ENCODE results near the gene RIPPLY2.
A peak's percentile ranks its signal among the peaks of the same experiment; 100 is the strongest.
"Not testable (repeated sequence)": the region's sequence is repeated elsewhere in the genome, so short reads cannot be mapped to it uniquely, and the experiment has no call there.

The RIPPLY2 gene

GRCh38 chr6:83860359-83860755 lies 7.2 kb downstream of the RIPPLY2 start:
- DNase-seq (ENCODE audit: low spot score): no peak

DNA sequence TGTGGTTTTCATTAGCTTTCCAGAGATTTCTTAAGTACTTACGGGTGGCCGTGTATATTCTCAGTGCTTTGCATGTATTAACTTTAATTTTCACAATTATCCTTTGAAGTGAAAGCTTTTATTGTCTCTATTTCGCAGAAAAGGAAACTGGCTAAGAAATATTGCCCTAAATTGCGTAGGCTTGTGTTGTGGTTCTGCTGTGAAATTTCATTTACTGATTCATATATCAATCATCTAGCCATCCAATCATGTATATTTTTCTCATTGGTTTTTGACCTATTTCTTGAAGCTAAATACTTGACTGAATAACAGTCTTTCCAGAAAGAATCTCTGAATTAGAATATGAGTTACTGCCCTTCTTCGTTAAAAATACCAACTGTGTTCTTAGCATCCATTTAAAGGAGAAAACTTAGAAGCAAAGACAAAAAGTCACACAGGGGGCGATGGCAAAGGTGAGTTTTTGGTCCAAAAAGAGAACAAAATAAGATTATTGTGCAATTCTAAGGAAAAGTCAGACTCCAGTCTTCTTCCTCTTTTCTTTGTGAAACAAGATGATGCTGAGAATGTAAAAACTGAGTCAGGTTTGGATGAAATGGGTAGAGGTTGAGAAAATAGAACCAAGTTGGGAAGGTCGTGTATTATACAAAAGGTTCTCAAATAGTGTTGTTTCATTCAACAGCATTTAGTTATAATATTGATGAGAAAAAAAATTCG lies 7.8 kb downstream of the RIPPLY2 start:
- no peak for DNase-seq (ENCODE audit: low spot score)

- no peak for DNase-seq (ENCODE audit: low spot score)
These were observed 9.8 kb downstream of the RIPPLY2 start for GRCh38 chr6:83862776-83863471.

GRCh38 chr6:83867043-83867442 lies 13.9 kb downstream of the RIPPLY2 start:
- no peak for DNase-seq (ENCODE audit: low spot score)

DNA sequence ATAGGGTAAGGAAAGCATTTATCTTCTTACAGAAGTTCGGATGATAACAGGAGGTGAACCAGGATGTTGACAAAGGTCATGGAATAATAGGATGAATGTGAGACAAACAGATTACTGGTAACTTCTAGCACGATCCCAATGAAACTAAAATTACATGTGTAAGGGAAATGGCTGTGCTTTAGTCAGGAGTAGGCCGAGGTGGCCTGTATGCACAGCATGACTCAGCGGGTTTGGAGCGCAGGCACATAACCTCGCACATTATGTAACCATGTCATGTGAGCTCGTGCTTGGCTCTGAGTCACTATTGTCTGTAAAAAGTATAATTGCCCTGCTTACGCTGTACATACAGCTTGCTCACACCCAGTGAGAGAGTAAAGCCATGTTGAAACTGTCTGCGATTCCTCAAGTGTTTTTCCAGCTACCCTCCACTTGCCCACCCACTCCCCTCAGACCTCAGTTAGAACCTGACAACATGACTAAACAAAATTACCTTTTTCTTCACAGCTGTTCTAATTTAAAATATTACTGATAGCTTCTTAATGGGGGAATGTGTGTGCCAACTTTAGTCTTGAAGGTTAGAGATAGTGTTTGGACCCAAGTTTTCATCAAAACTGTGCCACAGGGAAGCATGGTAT lies 14.5 kb downstream of the RIPPLY2 start:
- no peak for DNase-seq (ENCODE audit: low spot score)

- no peak for DNase-seq (ENCODE audit: low spot score)
These were observed 15.5 kb downstream of the RIPPLY2 start for GRCh38 chr6:83868639-83869038.

DNA sequence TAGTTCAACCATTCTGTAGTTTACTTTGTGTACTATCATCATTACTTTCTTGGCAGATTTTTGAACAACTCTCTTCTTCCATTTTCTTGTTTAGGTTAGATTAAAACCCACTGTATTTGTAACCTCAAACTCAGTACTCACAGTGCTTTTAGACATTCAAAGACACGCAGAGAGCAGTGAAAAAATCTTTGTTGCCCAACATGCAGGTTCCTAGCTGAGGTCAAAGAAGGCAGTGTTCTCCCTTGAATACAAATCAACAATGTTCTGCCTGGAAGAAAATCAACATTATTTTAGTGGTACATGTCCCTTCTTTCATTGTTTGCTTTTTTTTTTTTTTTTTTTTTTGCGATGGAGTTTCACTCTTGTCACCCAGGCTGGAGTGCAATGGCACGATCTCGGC lies 17.5 kb downstream of the RIPPLY2 start:
- DNase-seq (ENCODE audit: low spot score): peak; percentile 84

DNA sequence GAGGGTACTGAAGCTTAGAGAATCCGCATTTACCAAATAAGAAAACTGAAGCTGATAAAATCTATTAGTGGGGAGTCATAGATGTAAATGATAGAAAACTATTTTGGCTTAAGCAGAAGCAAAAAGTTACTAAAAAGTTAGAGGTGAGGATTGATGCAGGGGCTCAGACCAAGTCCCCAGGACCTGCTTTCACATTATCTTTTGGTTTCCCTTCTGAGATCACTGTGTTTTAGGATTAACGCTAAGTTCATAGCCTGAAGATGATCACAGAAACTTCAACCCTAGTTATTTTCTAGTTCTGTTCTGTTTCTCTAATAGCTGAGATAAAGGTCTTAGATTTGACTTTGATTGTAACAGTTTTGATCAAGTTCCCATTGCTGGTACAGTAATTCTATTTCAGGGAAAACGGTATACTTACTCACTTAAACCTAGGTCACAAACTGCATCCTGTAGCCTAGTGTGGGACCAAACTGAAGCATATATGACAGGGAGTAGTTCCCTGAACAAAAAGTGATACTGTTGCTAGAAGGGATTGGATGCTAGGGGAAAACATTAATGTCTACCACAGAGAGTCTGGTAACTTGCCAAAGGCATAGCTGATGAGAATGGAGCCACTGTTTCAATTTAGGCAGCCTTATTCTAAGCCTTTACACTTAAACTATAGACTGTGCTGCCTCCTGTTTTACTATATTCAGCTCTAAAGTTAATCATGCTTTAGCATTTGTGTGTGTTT lies 19.4 kb downstream of the RIPPLY2 start:
- peak; percentile 94 for DNase-seq (ENCODE audit: low spot score)

- DNase-seq (ENCODE audit: low spot score): no peak
These were observed 20.7 kb downstream of the RIPPLY2 start for GRCh38 chr6:83873869-83874268.

DNA sequence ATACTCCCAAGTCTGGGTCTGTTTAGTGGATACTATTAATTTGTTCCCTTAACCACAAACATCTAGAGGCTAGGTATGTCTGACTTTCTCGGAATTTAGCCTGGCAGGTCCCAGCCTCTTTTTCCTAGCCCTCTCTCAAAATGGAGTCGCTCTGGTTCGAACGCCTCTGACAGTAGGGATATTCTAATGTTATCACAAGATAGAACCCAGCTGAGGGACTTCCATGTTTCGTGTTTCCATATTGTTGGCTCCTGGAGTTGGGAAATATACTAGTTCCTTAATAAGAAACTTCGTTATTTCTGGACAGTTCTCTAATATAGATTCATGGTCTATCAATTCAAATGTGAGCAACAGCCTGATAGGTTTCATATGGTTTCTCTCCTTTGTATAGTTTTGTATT lies 22.7 kb downstream of the RIPPLY2 start:
- DNase-seq (ENCODE audit: low spot score): no peak

- no peak for DNase-seq (ENCODE audit: low spot score)
These were observed 25.9 kb downstream of the RIPPLY2 start for GRCh38 chr6:83878902-83879644.

- DNase-seq (ENCODE audit: low spot score): no peak
These were observed 26.6 kb downstream of the RIPPLY2 start for GRCh38 chr6:83879746-83880145.

- no peak for DNase-seq (ENCODE audit: low spot score)
These were observed 30.1 kb downstream of the RIPPLY2 start for GRCh38 chr6:83883240-83883639.

GRCh38 chr6:83884523-83884922 lies 31.4 kb downstream of the RIPPLY2 start:
- peak; percentile 61 for DNase-seq (ENCODE audit: low spot score)

- DNase-seq (ENCODE audit: low spot score): no peak
These were observed 32.8 kb downstream of the RIPPLY2 start for GRCh38 chr6:83885984-83886383.

DNA sequence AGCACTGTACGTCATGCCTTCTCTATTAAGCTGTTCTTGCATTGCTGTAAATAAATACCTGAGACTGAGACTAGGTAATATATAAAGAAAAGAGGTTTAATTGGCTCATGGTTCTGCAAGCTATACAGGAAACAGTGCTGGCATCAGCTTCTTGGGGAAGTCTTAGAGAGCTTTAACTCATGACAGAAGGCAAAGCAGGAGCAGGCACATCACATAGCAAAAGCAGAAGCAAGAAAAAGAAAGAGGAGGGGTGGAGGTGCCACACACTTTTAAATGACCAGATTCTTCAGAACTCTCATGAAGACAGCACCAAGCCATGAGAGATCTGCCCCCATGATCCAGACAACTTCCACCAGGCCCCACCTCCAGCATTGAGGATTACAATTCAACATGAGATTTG lies 36.5 kb downstream of the RIPPLY2 start:
- no peak for DNase-seq (ENCODE audit: low spot score)

GRCh38 chr6:83890520-83890919 lies 37.4 kb downstream of the RIPPLY2 start:
- DNase-seq (ENCODE audit: low spot score): no peak

- DNase-seq (ENCODE audit: low spot score): no peak
These were observed 38.4 kb downstream of the RIPPLY2 start for GRCh38 chr6:83891586-83891985.

DNA sequence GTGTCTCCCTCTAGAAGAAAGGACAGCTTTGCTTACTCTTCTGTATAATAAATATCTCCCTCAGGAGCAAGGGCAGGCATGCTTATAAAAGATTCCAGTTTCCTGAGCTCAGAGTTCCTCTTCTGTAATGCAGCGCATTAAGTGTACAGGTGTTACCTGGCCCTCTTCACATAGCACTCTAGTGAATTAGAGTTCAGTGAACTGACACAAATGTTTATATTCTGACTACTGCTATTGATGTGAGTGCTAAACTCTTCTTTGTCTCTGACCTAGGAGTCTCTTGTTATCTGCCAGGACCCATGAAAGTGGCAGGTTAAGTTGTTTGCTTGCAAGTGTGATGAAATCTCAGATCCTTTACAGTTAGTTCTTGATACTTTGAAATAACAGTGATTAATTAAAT lies 39.9 kb downstream of the RIPPLY2 start:
- no peak for DNase-seq (ENCODE audit: low spot score)

DNA sequence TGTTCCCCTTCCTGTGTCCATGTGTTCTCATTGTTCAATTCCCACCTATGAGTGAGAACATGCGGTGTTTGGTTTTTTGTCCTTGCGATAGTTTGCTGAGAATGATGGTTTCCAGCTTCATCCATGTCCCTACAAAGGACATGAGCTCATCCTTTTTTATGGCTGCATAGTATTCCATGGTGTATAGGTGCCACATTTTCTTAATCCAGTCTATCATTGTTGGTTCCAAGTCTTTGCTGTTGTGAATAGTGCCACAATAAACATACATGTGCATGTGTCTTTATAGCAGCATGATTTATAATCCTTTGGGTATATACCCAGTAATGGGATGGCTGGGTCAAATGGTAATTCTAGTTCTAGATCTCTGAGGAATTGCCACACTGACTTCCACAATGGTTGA lies 43.9 kb downstream of the RIPPLY2 start:
- not testable (repeated sequence) for DNase-seq (ENCODE audit: low spot score)

DNA sequence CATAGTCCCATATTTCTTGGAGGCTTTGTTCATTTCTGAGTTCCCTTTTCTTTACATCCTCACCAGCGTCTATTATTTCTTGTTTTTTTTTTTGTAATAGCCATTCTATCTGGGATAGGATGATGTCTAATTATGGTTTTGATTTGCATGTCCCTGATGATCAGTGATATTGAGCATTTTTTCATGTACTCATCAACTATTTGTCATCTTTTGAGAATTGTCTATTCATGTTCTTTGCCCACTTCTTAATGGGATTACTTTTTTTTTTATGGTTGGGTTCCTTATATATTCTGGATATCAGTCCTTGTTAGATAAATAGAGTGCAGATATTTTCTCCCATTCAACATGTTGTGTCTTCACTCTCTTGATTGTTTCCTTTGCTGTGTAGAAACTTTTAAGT lies 48.5 kb downstream of the RIPPLY2 start:
- no peak for DNase-seq (ENCODE audit: low spot score)

DNA sequence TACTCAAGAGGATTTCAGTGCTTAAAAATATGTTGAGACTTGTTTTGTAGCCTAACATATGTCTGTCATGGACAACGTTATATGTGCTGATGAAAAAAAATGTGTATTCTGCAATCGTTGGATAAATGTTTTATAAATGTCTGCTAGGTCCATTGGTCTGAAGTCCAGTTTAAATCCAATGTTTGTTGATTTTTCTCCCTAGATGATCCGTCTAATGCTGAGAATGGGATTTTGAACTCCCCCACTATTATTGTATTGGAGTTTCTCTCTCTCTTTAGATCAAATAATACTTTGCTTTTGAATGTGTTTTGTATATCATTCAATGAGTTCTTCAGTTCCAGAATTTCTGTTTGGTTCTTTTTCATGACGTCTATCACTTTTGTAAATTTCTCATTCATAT lies 51.2 kb downstream of the RIPPLY2 start:
- DNase-seq (ENCODE audit: low spot score): no peak
